Immature natural killer cell (primary cell): Measurements from ENCODE around the gene OR4D2. TPM values are rescaled to one million over a fixed set of nuclear protein-coding genes. Genes with fewer than 3 reads are reported as not detected.
"Not testable (repeated sequence)": the region's sequence is repeated elsewhere in the genome, so short reads cannot be mapped to it uniquely, and the experiment has no call there.

Experiments used
- DNase-seq, 3 donors: peaks; one replicate each; pipeline ENCODE4 v3.0.0; 2022; ENCODE audit warnings: mixed read lengths in 1 of 3
- H3K27ac Mint-ChIP-seq, 6 donors: one replicate each; pipeline ENCODE4 v1.8.0; 2020; ENCODE audit warnings: mixed read lengths in 6 of 6, mild to moderate bottlenecking in 5 of 6, inconsistent platforms in 4 of 6, moderate library complexity in 3 of 6
- H3K27me3 Mint-ChIP-seq, 3 donors: one replicate each; pipeline ENCODE4 v1.8.0; 2020 to 2021; ENCODE audit warnings: low read depth in 3 of 3, mild to moderate bottlenecking in 3 of 3, mixed read lengths in 3 of 3, moderate library complexity in 3 of 3, inconsistent platforms in 1 of 3
- H3K36me3 Mint-ChIP-seq, 3 donors: one replicate each; pipeline ENCODE4 v1.8.0; 2020; ENCODE audit warnings: mixed read lengths in 3 of 3, inconsistent platforms in 2 of 3, mild to moderate bottlenecking in 2 of 3
- H3K4me1 Mint-ChIP-seq, 2 donors: one replicate each; pipeline ENCODE4 v1.8.0; 2020; ENCODE audit warnings: inconsistent platforms in 2 of 2, mild to moderate bottlenecking in 2 of 2, mixed read lengths in 2 of 2, moderate library complexity in 1 of 2
- H3K4me3 Mint-ChIP-seq, 5 donors: one replicate each; pipeline ENCODE4 v1.8.0; 2020; ENCODE audit warnings: mild to moderate bottlenecking in 5 of 5, mixed read lengths in 5 of 5, inconsistent platforms in 3 of 5, moderate library complexity in 3 of 5
- H3K9me3 Mint-ChIP-seq, 6 donors: one replicate each; pipeline ENCODE4 v1.8.0; 2020; ENCODE audit warnings: mild to moderate bottlenecking in 6 of 6, mixed read lengths in 6 of 6, inconsistent platforms in 4 of 6, moderate library complexity in 3 of 6
- polyA plus RNA-seq, 3 donors: library from polyadenylated mRNA; unstranded; fragments of 300-500 nt; fragmentation: Illumina TruSeq; gene quantifications; one replicate each; pipeline ENCODE4 v1.2.3, GENCODE V29; 2021

The OR4D2 gene
- polyA plus RNA-seq, result under 1 TPM in 1 of 3 donors, not detected in 2; 0.11 TPM

GRCh38 chr17:58166682-58167081 is at the start of gene OR4D2:
Gene OR4D2 (plus strand): TSS chr17:58166982. CDS start chr17:58169656, 2,674 bp downstream.
- H3K27ac Mint-ChIP-seq, result peak within 1 kb of the TSS in 1 of 6 donors; percentile 57
- DNase-seq, result no peak
- peaks cover 4 to 6% (median 5%) of the 10 kb centered on the region in 3 donors for H3K27me3 Mint-ChIP-seq
- H3K4me1 Mint-ChIP-seq, result peaks cover 34 to 35% of the 10 kb centered on the region in 2 donors
- no peaks in the 10 kb centered on the region for H3K9me3 Mint-ChIP-seq
- H3K4me3 Mint-ChIP-seq, result no peak within 1 kb of the TSS
- H3K36me3 Mint-ChIP-seq, result peaks cover 0 to 14% (median 0%) of the 10 kb centered on the region in 3 donors

- H3K36me3 Mint-ChIP-seq, result no peaks in the 10 kb centered on the region
- no peak for DNase-seq
- H3K27ac Mint-ChIP-seq, result no peak overlapping the region
- H3K4me3 Mint-ChIP-seq, result no peak overlapping the region
- H3K9me3 Mint-ChIP-seq, result peaks cover 0 to 2% (median 0%) of the 10 kb centered on the region in 6 donors
- H3K27me3 Mint-ChIP-seq, result peaks cover 4 to 7% (median 5%) of the 10 kb centered on the region in 3 donors
- H3K4me1 Mint-ChIP-seq, result peaks cover 4 to 7% of the 10 kb centered on the region in 2 donors
Observed at GRCh38 chr17:58117382-58117781, 49.4 kb upstream of the OR4D2 start.

GRCh38 chr17:58119491-58119890 is 47.3 kb upstream of the OR4D2 start:
- Mint-ChIP-seq H3K9me3 (peaks cover 0 to 2% (median 0%) of the 10 kb centered on the region in 6 donors), H3K27me3 (peaks cover 3 to 7% (median 4%) of the 10 kb centered on the region in 3 donors), H3K36me3 (no peaks in the 10 kb centered on the region), H3K4me3 (no peak overlapping the region), H3K4me1 (peaks cover 9 to 16% of the 10 kb centered on the region in 2 donors), H3K27ac (no peak overlapping the region)
- DNase-seq, result no peak

GRCh38 chr17:58120195-58120822 is 46.5 kb upstream of the OR4D2 start:
- peaks cover 3 to 7% (median 4%) of the 10 kb centered on the region in 3 donors for H3K27me3 Mint-ChIP-seq

GRCh38 chr17:58121925-58122324 is 44.9 kb upstream of the OR4D2 start:
- Mint-ChIP-seq H3K27ac (no peak overlapping the region), H3K27me3 (peaks cover 3 to 7% (median 4%) of the 10 kb centered on the region in 3 donors), H3K4me3 (no peak overlapping the region)

More at GRCh38 chr17:58120195-58120822, 46.5 kb upstream of the OR4D2 start:
- peak; percentile 33 to 52 (median 44) for DNase-seq
- no peaks in the 10 kb centered on the region for H3K36me3 Mint-ChIP-seq
- peaks cover 0 to 2% (median 0%) of the 10 kb centered on the region in 6 donors for H3K9me3 Mint-ChIP-seq
- peaks cover 9 to 16% of the 10 kb centered on the region in 2 donors for H3K4me1 Mint-ChIP-seq
- H3K27ac Mint-ChIP-seq, result no peak overlapping the region
- H3K4me3 Mint-ChIP-seq, result no peak overlapping the region

GRCh38 chr17:58127846-58128245 is 38.9 kb upstream of the OR4D2 start:
- Mint-ChIP-seq H3K27ac (peak overlapping the region in 1 of 6 donors; percentile 44), H3K4me1 (peaks cover 2 to 6% of the 10 kb centered on the region in 2 donors), H3K4me3 (no peak overlapping the region), H3K27me3 (peaks cover 0 to 4% (median 2%) of the 10 kb centered on the region in 3 donors), H3K36me3 (peaks cover 0 to 3% (median 0%) of the 10 kb centered on the region in 3 donors), H3K9me3 (no peaks in the 10 kb centered on the region)
- no peak for DNase-seq

More at GRCh38 chr17:58121925-58122324, 44.9 kb upstream of the OR4D2 start:
- Mint-ChIP-seq H3K4me1 (peaks cover 9 to 16% of the 10 kb centered on the region in 2 donors), H3K36me3 (no peaks in the 10 kb centered on the region), H3K9me3 (no peaks in the 10 kb centered on the region)
- peak; percentile 36 to 64 (median 56) for DNase-seq

GRCh38 chr17:58132697-58133096 is 34.1 kb upstream of the OR4D2 start:
- H3K27ac Mint-ChIP-seq, H3K4me3 Mint-ChIP-seq, H3K27me3 Mint-ChIP-seq, DNase-seq, H3K4me1 Mint-ChIP-seq, H3K36me3 Mint-ChIP-seq: not testable (repeated sequence)
- H3K9me3 Mint-ChIP-seq, result peaks cover 0 to 14% (median 0%) of the 10 kb centered on the region in 6 donors

GRCh38 chr17:58136669-58137279 is 30.0 kb upstream of the OR4D2 start:
- no peak for DNase-seq
- Mint-ChIP-seq H3K36me3 (peaks cover 0 to 3% (median 0%) of the 10 kb centered on the region in 3 donors), H3K4me3 (no peak overlapping the region), H3K27ac (no peak overlapping the region), H3K27me3 (peaks cover 4 to 10% (median 8%) of the 10 kb centered on the region in 3 donors), H3K9me3 (peaks cover 0 to 17% (median 0%) of the 10 kb centered on the region in 6 donors), H3K4me1 (peaks cover 0 to 1% of the 10 kb centered on the region in 2 donors)

GRCh38 chr17:58141505-58141904 is 25.3 kb upstream of the OR4D2 start:
- Mint-ChIP-seq H3K27me3 (peaks cover 3 to 11% (median 10%) of the 10 kb centered on the region in 3 donors), H3K4me1 (peaks cover 0 to 1% of the 10 kb centered on the region in 2 donors), H3K4me3 (no peak overlapping the region), H3K9me3 (peaks cover 9 to 30% (median 26%) of the 10 kb centered on the region in 6 donors), H3K27ac (no peak overlapping the region), H3K36me3 (peaks cover 18 to 31% (median 27%) of the 10 kb centered on the region in 3 donors)
- no peak for DNase-seq

GRCh38 chr17:58143335-58143734 is 23.4 kb upstream of the OR4D2 start:
- Mint-ChIP-seq H3K9me3 (peaks cover 9 to 36% (median 30%) of the 10 kb centered on the region in 6 donors), H3K36me3 (peaks cover 26 to 42% (median 34%) of the 10 kb centered on the region in 3 donors)
- H3K4me3 Mint-ChIP-seq, DNase-seq, H3K27me3 Mint-ChIP-seq, H3K27ac Mint-ChIP-seq, H3K4me1 Mint-ChIP-seq: not testable (repeated sequence)

- Mint-ChIP-seq H3K9me3 (peaks cover 9 to 36% (median 30%) of the 10 kb centered on the region in 6 donors), H3K4me3 (no peak overlapping the region), H3K4me1 (peaks cover 0 to under 1% of the 10 kb centered on the region in 2 donors), H3K27me3 (peaks cover 2 to 6% (median 4%) of the 10 kb centered on the region in 3 donors), H3K27ac (no peak overlapping the region), H3K36me3 (peaks cover 26 to 42% (median 34%) of the 10 kb centered on the region in 3 donors)
- DNase-seq, result no peak
Observed at GRCh38 chr17:58144801-58145200, 22.0 kb upstream of the OR4D2 start.

- Mint-ChIP-seq H3K9me3 (peaks cover 7 to 36% (median 30%) of the 10 kb centered on the region in 6 donors), H3K4me1 (peaks cover 18 to 24% of the 10 kb centered on the region in 2 donors), H3K4me3 (no peak within 1 kb of the TSS), H3K27ac (peak within 1 kb of the TSS in 2 of 6 donors; percentile 1 to 57), H3K36me3 (peaks cover 26 to 38% (median 34%) of the 10 kb centered on the region in 3 donors), H3K27me3 (peaks cover 3 to 9% (median 6%) of the 10 kb centered on the region in 3 donors)
- no peak for DNase-seq
Observed at GRCh38 chr17:58147930-58148434, 18.8 kb upstream of the OR4D2 start, which contains the start of gene OR4D1. Gene OR4D1 (plus strand): TSS chr17:58148384. CDS start chr17:58155154, 6,770 bp downstream.

GRCh38 chr17:58148609-58149008 is 18.2 kb upstream of the OR4D2 start:
- no peak overlapping the region for H3K4me3 Mint-ChIP-seq
- H3K36me3 Mint-ChIP-seq, result peaks cover 26 to 38% (median 34%) of the 10 kb centered on the region in 3 donors
- peaks cover 3 to 9% (median 8%) of the 10 kb centered on the region in 3 donors for H3K27me3 Mint-ChIP-seq
- peaks cover 7 to 36% (median 30%) of the 10 kb centered on the region in 6 donors for H3K9me3 Mint-ChIP-seq
- H3K27ac Mint-ChIP-seq, result peak overlapping the region in 1 of 6 donors; percentile 57
- peaks cover 25 to 30% of the 10 kb centered on the region in 2 donors for H3K4me1 Mint-ChIP-seq
- no peak for DNase-seq
